ENCODE data around the gene CREB3.

GRCh38 chr9:35719546-35719945, 12.9 kb upstream of the CREB3 start:
- TF ChIP-seq CTCF (IDR thresholded peaks at IDR 0.05; ENCODE audit: low read depth, low read length) (no peak), POLR2A (IDR thresholded peaks at IDR 0.05; ENCODE audit: extremely low read depth, insufficient read length) (no peak), MAX (IDR thresholded peaks at IDR 0.05; ENCODE audit: low read depth, low read length) (no peak), MYC (IDR thresholded peaks at IDR 0.05; ENCODE audit: low read depth, low read length) (no peak)
